Lung (tissue), 12 donors: ENCODE results near the gene ELOVL4. TPM values are rescaled to one million over a fixed set of nuclear protein-coding genes. Genes with fewer than 3 reads are reported as not detected.

Experiments
- ATAC-seq: fragments of 200-7000 bp; cut with Tn5 transposase; one replicate; pipeline ENCODE4 v1.9.1; 2020; ENCODE audit warnings: moderate number of reproducible peaks; ENCODE audit not compliant: insufficient read depth, low FRiP score
- DNase-seq, 3 donors: peaks; one replicate each; pipeline ENCODE4 v3.0.0-alpha.2; 2013 to 2017
- H3K27ac ChIP-seq, 2 donors: one replicate each; pipeline ENCODE4 v1.5.1; 2013; ENCODE audit warnings: mild to moderate bottlenecking in 2 of 2, moderate library complexity in 2 of 2, control low read depth in 1 of 2, inconsistent platforms in 1 of 2, low read depth in 1 of 2, low read length in 1 of 2
- H3K27me3 ChIP-seq, 3 donors: one replicate each; pipeline ENCODE4 v1.5.1; 2013; ENCODE audit warnings: low read length in 2 of 3; ENCODE audit not compliant: control insufficient read depth in 3 of 3, insufficient read depth in 3 of 3
- H3K36me3 ChIP-seq, 4 donors: one replicate each; pipeline ENCODE4 v1.5.1; 2013; ENCODE audit warnings: low read length in 4 of 4, mild to moderate bottlenecking in 1 of 4, moderate library complexity in 1 of 4; ENCODE audit not compliant: control insufficient read depth in 4 of 4, insufficient read depth in 4 of 4
- H3K4me1 ChIP-seq, 5 donors: one replicate each; pipeline ENCODE4 v1.5.1; 2013; ENCODE audit warnings: low read length in 5 of 5, mild to moderate bottlenecking in 2 of 5, moderate library complexity in 1 of 5; ENCODE audit not compliant: control insufficient read depth in 5 of 5, insufficient read depth in 5 of 5
- H3K4me3 ChIP-seq: one replicate; pipeline ENCODE4 v1.5.1; 2013; ENCODE audit warnings: mild to moderate bottlenecking, control low read depth, moderate library complexity
- H3K9ac ChIP-seq, 2 donors: one replicate each; pipeline ENCODE4 v1.5.1; 2013; ENCODE audit warnings: low read length in 2 of 2, control low read depth in 1 of 2; ENCODE audit not compliant: insufficient read depth in 1 of 2
- H3K9me3 ChIP-seq, 4 donors: one replicate each; pipeline ENCODE4 v1.5.1; 2013; ENCODE audit warnings: low read length in 3 of 4, mild to moderate bottlenecking in 1 of 4, moderate library complexity in 1 of 4; ENCODE audit not compliant: control insufficient read depth in 4 of 4, insufficient read depth in 3 of 4
- CTCF ChIP-seq: IDR thresholded peaks from 2 replicates; pipeline ENCODE4 v1.5.1; 2012; ENCODE audit warnings: mild to moderate bottlenecking; ENCODE audit errors: control extremely low read depth, extremely low read depth
- WGBS, 2 donors: extraction: QIAGEN DNeasy Blood & Tissue Kit; methylation state at CpG; one replicate each; pipeline ENCODE4 v1.1.7; 2013; 5-methylcytosine and 5-hydroxymethylcytosine counted together
- polyA plus RNA-seq, 2 donors: library from polyadenylated mRNA; stranded (reverse); fragments of 200-250 nt; gene quantifications; one replicate each; pipeline ENCODE4 v1.2.1, GENCODE V29; 2013
- total RNA-seq, 2 donors: library from RNA; depleted of rRNA in 1 of 2; stranded (reverse); fragments of >200 nt in 1 of 2; gene quantifications; one replicate each; pipeline ENCODE4 v1.2.1, GENCODE V29; 2014 to 2021
- donor health status: control.
- donor health status: control.
- donor health status: Bipolar disorder and iron deficiency.
- donor health status: healthy.
- donor health status: DM: yes; HTN: yes; CAD: no.

The ELOVL4 gene
- total and polyA plus RNA-seq, 4 donors, result 0.22 to 1.4 (median 0.26) TPM

GRCh38 chr6:79971193-79971592, 23.8 kb upstream of the ELOVL4 start:
- no peak for TF ChIP-seq CTCF
- Histone ChIP-seq H3K4me1 (no peaks in the 10 kb centered on the region), H3K9me3 (peaks cover 0 to 8% (median 2%) of the 10 kb centered on the region in 4 donors), H3K27me3 (no peaks in the 10 kb centered on the region), H3K4me3 (no peak overlapping the region), H3K9ac (no peak overlapping the region), H3K36me3 (no peaks in the 10 kb centered on the region), H3K27ac (no peak overlapping the region)
- ATAC-seq (no peak), DNase-seq (no peak)

GRCh38 chr6:79969784-79970183, 22.4 kb upstream of the ELOVL4 start:
- H3K4me3 ChIP-seq, result no peak overlapping the region
- WGBS, 2 donors, result 87 to 88% methylated on average over 5 of the region's 5 CpGs
- H3K27ac ChIP-seq, result no peak overlapping the region
- no peak for TF ChIP-seq CTCF
- H3K27me3 ChIP-seq, result no peaks in the 10 kb centered on the region
- no peaks in the 10 kb centered on the region for H3K4me1 ChIP-seq
- H3K9me3 ChIP-seq, result peaks cover 0 to 8% (median 5%) of the 10 kb centered on the region in 4 donors
- H3K9ac ChIP-seq, result no peak overlapping the region
- no peak for DNase-seq
- no peaks in the 10 kb centered on the region for H3K36me3 ChIP-seq
- no peak for ATAC-seq

GRCh38 chr6:79967178-79967577, 19.8 kb upstream of the ELOVL4 start:
- ATAC-seq (no peak), DNase-seq (no peak)
- Histone ChIP-seq H3K27me3 (no peaks in the 10 kb centered on the region), H3K4me3 (no peak overlapping the region), H3K4me1 (no peaks in the 10 kb centered on the region), H3K36me3 (no peaks in the 10 kb centered on the region), H3K9me3 (peaks cover 0 to 8% (median 5%) of the 10 kb centered on the region in 4 donors), H3K27ac (no peak overlapping the region), H3K9ac (no peak overlapping the region)
- TF ChIP-seq CTCF, result no peak

- Histone ChIP-seq H3K4me3 (no peak overlapping the region), H3K9me3 (peaks cover 0 to 8% (median 3%) of the 10 kb centered on the region in 4 donors), H3K27me3 (no peaks in the 10 kb centered on the region), H3K27ac (no peak overlapping the region), H3K4me1 (no peaks in the 10 kb centered on the region), H3K9ac (no peak overlapping the region), H3K36me3 (no peaks in the 10 kb centered on the region)
- ATAC-seq (no peak), DNase-seq (no peak)
- no peak for TF ChIP-seq CTCF
- WGBS, 2 donors, result 87 to 89% methylated on average over 3 of the region's 3 CpGs
These were observed 17.3 kb upstream of the ELOVL4 start for GRCh38 chr6:79964607-79965081.
